NCI-H345 treated with DMSO at 0.1 percent for 48 hours (cell line): ENCODE measurements around the gene DTX2.
"Not testable (repeated sequence)": the region's sequence is repeated elsewhere in the genome, so short reads cannot be mapped to it uniquely, and the experiment has no call there.

Experiments used
- DNase-seq: peaks from one replicate; lab custom pipeline; 2025; ENCODE audit not compliant: unreplicated experiment; lab: John Stamatoyannopoulos, UW

Gene DTX2

DNA sequence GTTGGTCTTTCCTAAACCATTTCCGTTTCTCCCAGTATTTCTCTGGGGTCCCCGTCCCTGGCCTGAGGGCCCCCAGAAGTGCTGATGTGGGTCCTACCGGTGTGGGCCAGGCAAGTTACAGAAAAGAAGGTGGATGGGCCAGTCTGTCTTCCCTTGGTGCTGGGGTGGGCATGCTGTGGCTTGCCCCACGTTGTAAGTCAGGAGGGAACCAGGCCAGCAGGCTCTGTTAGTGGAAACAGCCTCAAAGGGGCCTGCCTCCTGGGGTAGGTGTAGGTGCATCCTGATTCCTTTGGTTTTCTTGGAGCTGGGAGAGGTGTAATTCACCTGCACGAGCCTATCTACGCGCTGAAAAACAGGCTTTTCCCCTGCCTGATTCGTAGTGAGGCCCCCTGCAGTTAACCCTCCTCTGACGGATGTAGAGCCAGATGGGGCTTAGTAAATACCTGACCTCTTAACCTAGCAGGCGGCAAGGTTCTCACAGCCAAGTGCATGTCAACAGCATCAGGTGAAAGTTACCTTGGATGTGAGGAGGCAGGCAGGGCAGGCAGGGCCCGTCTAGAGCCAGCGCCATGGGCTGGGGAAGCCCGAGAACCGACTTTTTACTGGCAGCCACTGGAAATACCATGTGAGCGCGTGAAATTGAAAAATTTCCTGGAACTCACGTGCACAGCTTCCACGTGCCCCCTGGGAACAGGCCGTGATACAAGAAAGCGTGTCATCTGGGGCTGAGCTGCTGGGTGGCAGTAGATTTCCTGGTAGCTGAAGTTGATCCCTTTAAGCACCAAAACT is 24.5 kb downstream of the DTX2 start:
- DNase-seq: not testable (repeated sequence)

DNA sequence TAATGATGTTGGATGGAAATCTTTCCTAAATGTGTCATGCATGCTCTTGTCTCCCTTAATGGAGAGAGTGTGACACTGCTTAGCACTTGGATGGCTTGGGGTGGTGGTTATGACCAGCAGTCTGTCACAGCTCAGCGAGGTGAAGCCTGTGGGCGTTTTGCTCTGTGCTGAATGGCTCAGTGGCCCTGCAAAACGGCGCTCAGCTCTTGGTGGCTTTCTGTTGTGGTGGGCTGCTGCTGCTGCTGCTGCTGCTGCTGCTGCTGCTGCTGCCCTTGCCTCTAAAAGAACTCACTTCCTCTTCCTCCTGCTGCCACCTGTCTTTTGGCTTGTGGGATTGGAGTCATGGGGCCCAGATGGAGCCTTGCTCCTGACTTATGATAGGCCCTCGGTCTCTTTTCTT is 25.1 kb downstream of the DTX2 start:
- not testable (repeated sequence) for DNase-seq

DNA sequence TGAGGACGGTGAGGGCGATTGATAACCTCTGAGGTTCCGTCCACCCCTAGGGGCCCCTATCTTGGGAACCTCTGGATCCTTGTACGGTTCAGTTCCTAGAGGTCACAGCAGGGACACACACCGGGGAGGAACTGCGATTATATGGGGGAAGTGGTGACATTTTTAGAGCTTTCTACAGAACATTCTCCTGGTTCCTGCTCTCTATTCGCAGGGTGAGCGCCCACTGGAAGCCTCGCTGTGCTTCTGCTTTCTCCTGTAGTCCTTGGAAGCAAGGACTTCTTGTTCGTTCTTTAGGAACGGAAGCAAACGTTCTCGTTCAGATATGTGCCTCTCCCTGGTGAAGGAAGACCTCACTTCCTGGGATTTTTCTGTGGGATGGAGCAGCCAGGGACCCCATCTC is 26.5 kb downstream of the DTX2 start:
- not testable (repeated sequence) for DNase-seq

DNA sequence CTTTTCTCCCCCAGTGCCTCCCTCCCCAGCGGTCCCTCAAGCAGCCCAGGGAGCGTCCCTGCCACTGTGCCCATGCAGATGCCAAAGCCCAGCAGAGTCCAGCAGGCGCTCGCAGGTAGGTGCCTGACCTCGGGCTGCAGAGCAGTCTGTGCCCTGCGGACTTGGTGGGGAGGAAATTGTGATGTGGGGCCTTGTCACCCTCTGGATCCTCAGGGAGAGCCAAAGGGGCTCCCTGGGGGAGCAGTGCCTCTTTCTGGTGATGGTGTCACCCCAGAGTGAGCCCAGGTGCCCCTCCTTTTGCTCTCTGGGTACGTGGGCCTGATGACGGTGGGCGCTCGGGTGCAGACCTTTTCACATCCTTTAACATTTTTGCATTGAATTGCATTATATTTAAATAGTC is 30.6 kb downstream of the DTX2 start:
- not testable (repeated sequence) for DNase-seq

DNA sequence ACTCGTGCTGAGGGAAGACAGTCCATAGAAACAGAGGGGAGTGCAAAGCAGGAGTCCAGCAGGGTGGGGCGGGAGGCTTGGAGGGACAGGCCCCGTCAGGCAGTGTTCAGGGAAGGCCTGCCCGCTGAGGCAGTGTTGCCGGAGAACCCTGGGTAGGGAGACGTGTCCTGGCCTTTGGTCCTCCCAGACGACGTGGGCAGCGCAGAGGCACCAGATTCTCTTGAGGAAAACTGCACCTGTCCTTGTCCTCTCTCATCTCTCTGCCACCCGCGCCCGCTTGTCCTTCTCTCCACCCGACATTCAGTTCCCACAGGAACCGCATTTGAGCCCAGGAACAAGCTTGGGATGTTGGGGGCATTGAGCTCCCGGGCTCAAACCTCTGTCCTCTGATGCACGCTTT is 34.2 kb downstream of the DTX2 start:
- DNase-seq: not testable (repeated sequence)

DNA sequence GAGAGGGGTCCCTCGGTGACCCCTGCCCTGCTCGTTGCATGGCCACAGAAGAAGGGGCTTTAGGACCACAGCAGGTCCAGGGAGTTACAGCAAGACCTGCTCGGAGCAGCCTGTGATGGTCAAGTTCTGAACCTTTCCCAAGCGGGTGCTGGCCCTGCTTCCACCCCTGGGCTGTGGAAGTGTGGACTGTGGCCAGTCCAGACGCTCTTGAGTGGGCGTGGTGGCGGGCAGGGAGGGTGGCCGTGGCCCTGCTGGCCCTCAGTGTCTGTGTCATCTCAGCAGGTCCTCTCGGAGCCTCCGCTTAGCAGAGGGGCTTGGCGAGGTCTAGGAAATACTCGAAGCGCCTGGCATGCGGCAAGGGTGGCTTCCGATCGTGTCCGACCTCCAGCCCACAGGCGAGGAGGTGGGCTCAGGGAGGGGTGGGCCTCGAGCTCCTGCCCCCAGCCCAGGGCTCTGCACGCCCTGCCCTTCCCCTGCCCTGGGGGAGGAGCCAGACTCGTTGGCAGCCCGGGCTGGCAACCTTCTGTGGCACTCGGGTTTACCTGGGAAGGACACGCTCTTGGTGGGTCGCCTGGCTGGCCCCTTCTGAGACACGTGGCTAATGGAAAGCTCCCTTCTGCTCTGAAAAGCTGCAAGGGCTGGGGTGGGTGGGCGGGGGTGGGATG is 36.5 kb downstream of the DTX2 start:
- DNase-seq: not testable (repeated sequence)

DNA sequence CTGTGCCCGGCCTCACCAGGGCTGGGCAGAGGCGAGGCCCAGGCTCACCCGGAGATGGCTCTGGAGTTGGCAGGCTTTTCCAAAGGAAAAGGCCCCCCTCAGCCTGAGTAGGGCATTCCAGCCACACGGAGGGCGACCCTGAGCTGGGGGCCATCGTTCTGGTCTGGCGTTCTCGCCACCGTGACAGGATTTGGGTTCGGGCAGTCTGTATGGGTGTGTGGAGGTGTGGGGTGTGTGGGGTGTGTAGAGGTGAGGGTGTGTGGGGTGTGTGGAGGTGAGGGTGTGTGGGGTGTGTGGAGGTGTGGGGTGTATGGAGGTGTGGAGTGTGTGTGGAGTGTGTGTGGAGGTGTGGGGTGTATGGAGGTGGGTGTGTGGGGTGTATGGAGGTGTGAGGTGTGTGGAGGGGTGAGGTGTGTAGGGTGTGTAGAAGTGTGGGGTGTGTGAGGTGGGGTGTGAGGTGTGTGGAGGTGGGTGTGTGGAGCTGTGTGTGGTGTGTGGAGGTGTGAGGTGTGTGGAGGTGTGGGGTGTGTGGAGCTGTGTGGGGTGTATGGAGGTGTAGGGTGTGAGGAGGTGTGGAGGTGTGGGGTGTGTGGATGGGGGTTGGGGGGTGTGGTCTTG is 37.2 kb downstream of the DTX2 start:
- not testable (repeated sequence) for DNase-seq

DNA sequence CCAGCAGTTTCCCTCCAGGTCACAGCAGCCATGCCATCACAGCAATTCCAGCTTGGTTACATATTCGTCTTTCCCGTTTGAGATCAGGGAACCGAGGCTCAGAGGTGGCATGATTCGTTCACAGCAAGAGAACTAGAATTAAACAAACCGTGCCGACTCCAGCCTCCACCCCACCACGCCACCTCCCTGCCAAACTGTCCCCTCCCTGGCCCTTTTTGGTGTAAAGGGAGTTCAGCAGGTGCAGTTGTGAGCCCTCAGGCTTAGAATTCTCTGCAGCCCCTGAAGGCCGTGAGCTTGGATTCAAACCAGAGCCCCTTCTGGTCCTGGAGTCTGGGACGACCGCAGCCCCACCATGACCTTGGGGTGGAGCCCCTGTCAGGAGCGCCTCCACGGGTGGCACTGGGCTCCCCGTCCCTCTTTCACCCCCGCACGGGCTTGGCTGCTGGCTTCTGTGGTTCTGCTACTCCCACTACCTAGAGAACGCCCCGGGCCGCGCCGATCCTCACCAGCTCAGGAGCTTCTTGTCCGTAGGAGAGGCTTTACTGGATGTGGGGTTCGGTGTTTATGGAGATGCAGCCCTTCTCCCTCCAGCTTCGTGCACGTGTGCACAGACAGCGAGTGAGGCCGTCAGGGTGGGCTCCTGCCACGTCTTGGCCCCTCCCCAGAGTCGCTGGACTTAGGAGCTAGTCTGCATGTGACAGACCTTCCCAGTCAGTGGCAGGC is 37.9 kb downstream of the DTX2 start:
- DNase-seq: not testable (repeated sequence)

DNA sequence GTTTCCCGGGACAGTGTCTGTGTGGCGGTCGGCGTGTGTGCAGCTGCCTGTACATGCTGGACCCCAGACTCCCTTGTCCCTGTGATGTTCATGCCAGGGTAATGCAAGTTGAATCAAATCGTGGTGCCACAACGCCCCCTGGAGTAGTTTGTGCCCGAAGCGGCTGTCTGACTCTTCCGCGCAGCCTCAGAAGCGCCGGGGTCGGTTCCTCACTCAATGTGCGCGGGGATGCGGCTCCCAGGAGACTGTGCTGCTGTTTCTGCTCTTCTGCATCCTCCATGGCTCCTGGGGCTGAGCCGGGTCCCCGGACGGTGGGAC is 38.4 kb downstream of the DTX2 start:
- DNase-seq: not testable (repeated sequence)

DNA sequence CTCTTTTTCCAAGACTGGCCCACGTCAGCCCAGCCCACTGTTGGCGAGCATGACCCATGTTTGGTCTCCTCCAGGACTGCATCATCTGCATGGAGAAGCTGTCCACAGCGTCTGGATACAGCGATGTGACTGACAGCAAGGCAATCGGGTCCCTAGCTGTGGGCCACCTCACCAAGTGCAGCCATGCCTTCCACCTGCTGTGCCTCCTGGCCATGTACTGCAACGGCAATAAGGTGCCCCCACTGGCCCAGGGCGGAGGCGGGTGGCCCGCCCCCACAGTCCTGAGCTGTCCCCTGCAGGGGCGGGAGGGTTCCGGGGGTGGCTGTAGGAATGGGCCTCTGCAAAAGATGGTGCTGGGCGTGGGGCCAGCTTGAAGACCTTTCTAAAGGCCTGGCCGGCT is 40.7 kb downstream of the DTX2 start:
- DNase-seq: not testable (repeated sequence)

DNA sequence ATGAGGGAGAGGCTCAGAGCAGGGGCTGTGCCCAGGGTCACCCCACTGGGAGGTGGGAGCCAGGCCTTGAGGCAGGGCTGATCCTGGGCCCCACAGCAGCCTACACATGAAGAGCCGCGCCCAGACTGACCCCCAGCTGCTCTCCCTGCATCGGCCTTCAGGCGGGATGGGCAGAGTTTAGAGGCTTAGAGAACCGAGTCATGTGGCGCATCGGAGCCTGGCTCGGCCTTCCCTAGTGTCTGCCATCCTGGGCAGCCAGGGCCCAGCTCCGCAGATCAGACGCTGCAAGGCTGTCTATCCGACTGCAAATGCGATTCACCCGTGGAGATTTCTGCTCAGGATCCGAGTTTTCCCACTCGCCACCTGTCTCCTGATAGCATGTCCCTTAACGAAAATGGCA is 41.3 kb downstream of the DTX2 start:
- not testable (repeated sequence) for DNase-seq

DNA sequence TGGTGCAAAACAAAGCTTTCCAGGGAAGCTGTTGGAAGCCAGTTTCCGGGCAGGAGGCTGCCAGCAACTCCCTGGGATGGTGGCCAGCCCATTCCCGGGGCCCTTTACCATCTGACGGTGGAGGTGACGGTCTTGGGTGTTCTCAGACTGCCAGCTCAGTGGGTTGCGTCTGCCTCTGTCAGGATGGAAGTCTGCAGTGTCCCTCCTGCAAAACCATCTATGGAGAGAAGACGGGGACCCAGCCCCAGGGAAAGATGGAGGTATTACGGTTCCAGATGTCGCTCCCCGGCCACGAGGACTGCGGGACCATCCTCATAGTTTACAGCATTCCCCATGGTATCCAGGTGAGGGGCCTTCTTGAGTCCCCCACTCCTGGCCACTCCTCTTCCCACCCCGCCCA is 41.7 kb downstream of the DTX2 start:
- DNase-seq: not testable (repeated sequence)

DNA sequence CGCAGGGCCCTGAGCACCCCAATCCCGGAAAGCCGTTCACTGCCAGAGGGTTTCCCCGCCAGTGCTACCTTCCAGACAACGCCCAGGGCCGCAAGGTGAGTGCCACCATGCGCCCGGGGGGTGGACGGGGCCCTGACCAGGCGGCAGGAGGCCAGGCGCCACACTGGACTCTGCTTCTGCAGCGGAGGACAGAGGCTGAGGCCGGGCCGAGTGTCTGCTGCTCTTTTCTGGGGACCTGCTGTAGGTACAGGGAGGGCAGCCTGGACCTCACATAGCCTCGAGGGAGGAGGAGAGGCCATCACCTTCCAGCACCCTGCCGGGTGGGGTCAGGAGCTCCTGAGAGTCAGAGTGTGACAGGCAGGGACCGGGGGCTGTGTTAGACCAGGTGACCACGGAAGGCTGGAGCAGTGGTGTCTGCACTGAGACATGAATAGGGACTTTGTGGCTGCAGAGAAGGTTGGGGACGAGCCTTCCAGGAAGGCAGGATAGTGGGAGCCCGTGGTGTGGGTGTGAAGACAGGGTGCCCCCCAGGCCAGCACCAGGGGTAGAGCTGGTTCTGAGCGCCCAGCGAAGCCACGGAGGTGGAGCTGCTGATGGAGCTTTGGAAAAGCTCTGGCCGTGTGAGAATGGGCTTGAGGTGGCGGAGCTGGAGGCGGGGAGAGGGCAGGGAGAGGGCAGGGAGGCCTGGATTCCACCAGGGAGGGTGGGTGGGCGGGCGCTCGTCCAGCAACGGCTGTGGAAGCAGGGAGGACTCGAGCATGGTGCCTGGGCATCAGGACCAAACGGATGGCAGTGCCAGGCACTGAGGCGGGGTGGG is 43.0 kb downstream of the DTX2 start:
- not testable (repeated sequence) for DNase-seq

DNA sequence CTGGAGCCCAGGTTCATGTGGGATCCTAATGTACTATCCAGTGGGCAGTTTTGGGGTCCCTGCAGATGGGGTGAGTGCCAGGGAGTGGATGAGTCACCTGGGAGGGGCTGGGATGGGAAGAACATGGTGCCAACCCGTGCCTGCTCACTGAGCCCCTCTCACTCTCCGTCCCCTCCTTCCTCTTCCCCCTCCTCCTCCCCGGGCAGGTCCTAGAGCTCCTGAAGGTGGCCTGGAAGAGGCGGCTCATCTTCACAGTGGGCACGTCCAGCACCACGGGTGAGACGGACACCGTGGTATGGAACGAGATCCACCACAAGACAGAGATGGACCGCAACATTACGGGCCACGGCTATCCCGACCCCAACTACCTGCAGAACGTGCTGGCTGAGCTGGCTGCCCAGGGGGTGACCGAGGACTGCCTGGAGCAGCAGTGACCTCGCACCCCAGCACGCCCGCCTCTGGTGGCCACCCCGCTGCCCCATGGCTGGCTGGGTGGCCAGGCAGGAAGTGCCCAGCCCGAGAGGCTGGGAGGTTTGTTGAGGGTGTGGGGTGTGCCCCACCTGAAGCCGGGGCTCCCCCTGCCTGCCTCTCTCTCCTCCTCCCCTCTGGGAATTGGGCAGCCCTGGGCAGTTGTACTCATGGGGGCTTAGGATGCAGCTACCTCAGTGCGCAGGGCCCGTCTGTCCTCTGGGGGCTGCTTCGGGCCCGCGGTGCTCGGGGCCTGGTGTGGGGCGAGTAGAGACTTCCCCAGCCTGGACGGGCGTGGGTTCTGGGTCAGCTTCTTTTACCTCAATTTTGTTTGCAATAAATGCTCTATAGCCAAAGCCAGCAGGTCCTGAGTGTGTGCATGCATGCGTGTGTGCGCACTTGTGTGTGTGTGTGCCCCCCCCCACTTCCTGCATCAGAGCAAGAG is 43.9 kb downstream of the DTX2 start:
- DNase-seq: no peak

DNA sequence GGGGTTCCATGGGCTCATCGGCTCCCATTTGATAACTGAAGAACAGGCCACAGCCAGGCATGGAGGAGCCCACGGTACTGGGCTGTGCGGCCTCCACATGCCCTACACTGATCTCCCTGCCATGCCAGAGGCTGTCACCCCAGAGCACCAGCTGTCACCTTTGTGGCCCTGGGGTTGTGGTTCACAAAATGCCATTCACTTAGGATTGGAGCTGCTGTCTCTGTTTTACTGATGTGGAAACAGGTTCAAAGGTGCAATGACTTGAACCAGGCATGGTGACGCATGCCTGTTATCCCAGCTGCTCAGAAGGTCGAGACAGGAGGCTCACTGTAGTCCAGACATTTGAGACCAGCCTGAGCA is 44.6 kb downstream of the DTX2 start:
- DNase-seq: no peak

DNA sequence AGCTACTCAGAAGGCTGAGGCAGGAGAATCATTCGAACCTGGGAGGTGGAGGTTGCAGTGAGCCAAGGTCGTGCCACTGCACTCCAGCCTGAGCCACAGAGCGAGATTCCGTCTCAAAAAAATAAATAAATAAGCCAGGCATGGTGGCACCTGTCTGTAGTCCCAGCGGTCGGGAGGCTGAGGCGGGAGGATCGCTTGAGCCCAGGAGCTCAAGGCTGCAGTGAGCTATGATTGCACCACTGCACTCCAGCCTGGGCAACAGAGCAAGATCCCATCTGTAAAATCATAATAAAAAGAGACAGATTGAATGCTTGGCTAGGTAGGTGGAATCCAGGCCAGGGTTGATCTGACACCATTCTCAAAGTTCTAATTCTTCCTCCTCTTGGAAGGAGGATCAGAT is 45.1 kb downstream of the DTX2 start:
- DNase-seq: not testable (repeated sequence)

DNA sequence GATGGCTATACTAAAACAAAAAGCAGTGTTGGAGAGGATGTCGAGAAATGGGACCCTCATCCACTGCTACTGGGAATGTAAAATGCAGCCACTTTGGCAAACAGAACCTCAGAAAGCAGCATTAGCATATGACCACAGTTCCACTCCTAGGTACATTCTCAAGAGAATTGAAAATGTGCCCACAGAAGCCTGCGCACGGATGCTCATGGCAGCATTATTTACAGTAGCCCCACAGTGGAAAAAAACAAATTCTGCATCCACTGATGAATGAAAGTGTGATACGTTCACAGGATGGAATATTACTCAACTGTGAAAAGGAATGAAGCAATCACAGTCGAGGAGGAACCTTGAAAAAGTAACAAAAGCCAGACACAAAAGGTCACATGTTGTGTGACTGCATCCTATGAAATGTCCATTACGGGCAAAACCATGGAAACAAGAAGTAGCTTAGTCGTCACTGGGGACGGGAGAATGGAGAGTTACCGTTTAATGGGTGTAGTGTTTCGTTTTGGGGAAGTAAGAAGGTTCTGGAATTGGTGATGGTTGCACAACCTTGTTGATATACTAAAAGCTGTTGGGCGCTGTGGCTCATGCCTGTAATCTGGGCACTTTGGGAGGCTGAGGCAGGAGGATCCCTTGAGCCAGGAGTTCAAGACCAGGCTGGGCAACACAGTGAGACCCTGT is 46.4 kb downstream of the DTX2 start:
- DNase-seq: no peak

DNA sequence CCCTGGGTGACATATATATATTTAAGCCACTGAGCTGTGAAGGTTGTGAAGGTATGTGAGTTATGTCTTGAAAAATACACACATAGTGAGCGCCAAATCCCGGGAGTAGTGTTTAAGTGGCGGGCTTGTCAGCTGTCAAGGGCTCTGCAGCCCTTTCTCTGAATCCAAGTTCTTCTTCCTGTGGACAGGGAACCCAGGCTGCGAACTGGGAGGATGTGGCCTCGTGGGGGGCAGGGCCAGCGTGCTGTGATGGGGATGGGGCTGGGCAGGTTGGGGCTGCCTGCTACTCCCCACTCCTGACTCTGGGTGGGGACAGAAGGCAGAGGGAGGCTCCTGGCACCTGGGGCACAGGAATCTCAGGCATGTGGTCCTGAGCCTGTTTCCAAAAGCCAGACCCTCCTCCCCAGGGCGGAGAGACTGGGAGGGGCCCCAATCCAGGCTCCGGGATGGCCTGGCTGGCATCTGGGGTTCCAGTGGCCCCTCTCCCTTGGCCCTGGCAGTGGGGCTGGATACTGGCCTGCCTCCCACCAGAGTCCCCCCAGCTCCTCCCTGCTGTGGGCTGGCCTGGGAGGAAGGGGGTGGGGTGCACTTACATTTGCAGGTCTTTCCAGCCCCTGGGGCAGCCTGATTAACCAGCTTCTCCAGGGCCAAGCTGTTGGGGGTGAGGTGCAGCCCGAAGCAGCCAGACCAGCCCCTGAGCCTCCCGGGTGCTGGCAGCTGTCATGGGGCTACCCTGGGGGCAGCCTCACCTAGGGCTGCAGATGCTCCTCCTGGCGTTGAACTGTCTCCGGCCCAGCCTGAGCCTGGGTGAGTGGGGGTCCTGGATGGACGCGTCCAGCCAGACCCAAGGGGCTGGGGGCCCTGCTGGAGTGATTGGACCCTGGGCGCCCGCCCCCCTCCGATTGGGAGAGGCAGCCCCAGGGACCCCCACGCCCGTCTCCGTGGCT is 48.7 kb downstream of the DTX2 start, which contains the start of gene UPK3B:
Gene UPK3B, plus strand, starts transcription at position 622 of the 947 bp plus-strand sequence. Its CDS starts 101 bp downstream, at position 723.
- no peak for DNase-seq
